ENCODE data around the gene GPR25.

DNA sequence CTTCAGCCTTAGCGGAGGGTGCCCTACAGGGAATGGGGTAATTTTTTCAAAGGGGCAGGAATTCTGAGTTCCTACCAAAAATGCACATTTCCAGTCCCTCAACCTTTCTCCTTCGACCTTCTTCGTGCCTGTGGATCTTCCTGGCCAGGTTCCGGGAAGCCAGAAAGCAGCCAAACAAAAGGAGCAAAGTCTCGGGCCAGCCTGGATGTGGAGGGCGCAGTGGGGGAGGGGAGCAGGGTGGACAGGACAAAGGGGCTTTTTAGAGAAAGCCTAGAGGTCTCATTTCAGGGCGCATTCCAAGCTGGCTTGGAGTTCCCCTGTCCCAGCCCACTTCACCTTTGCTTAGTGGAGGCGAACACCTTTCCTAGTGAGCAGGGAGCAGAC, 19.0 kb downstream of the GPR25 start:
- TF ChIP-seq, protein P1, sequence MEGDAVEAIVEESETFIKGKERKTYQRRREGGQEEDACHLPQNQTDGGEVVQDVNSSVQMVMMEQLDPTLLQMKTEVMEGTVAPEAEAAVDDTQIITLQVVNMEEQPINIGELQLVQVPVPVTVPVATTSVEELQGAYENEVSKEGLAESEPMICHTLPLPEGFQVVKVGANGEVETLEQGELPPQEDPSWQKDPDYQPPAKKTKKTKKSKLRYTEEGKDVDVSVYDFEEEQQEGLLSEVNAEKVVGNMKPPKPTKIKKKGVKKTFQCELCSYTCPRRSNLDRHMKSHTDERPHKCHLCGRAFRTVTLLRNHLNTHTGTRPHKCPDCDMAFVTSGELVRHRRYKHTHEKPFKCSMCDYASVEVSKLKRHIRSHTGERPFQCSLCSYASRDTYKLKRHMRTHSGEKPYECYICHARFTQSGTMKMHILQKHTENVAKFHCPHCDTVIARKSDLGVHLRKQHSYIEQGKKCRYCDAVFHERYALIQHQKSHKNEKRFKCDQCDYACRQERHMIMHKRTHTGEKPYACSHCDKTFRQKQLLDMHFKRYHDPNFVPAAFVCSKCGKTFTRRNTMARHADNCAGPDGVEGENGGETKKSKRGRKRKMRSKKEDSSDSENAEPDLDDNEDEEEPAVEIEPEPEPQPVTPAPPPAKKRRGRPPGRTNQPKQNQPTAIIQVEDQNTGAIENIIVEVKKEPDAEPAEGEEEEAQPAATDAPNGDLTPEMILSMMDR (conservative IDR thresholded peaks at IDR 0.05 in 1 of 2, IDR thresholded peaks at IDR 0.05 in 1 of 2; ENCODE audit: extremely low read depth in 1 of 2, insufficient read depth in 1 of 2, low read depth in 1 of 2, low read length in 2 of 2) = no peak
- TF ChIP-seq EZH2 (IDR thresholded peaks at IDR 0.05; ENCODE audit: borderline replicate concordance, low read length) = no peak

All from mammary epithelial cell (primary cell).